ENCODE measurements around the gene DEFB131A. TPM values are rescaled to one million over a fixed set of nuclear protein-coding genes. Genes with fewer than 3 reads are reported as not detected.
"Not testable (repeated sequence)": the region's sequence is repeated elsewhere in the genome, so short reads cannot be mapped to it uniquely, and the experiment has no call there.

DEFB131A gene
- total RNA-seq, 2 experiments from 2014 or later: not detected

DNA sequence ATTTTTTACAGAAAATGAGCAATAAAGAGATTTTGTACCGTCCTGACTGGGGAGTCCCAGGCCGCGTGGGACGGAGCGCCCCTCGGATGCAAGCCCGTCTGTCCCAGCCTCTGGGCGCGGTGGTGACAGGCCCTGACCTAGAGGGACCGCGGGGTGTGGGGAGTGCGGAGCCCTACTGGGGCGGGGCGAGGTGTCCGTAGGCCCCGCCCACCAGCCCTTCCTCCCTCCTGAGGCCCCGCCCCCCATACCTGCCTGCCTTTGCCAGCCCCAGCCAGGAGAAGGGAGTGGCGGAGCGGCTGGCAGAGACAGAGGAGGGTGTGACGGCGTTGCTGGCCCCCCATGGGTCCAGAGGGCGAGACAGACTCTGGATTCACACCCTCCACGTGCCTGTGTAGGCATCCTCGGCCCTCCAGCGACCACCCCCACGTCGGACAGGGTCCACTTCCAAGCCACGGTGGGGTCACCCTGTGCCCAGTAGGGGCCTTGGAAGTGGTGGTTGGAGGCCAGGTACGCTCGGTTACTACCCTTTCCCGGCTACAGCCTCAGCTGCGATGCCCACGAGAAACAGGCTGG is 54.3 kb downstream of the DEFB131A start:
- H3K36me3 Mint-ChIP-seq (ENCODE audit: low read depth); H3K9me3 Mint-ChIP-seq; H3K4me1 Mint-ChIP-seq (ENCODE audit: low read depth); H3K27ac Mint-ChIP-seq; H3K4me3 Mint-ChIP-seq; CTCF ChIA-PET; DNase-seq: not testable (repeated sequence)
- intact Hi-C loops (cut with micrococcal nuclease): loop anchor here (10.0 kb wide), 1 partner anchor 516 kb away; no protein-coding TSS in a partner anchor
- peaks cover 20% of the 10 kb centered on the region for H3K27me3 Mint-ChIP-seq (ENCODE audit: low read depth)

DNA sequence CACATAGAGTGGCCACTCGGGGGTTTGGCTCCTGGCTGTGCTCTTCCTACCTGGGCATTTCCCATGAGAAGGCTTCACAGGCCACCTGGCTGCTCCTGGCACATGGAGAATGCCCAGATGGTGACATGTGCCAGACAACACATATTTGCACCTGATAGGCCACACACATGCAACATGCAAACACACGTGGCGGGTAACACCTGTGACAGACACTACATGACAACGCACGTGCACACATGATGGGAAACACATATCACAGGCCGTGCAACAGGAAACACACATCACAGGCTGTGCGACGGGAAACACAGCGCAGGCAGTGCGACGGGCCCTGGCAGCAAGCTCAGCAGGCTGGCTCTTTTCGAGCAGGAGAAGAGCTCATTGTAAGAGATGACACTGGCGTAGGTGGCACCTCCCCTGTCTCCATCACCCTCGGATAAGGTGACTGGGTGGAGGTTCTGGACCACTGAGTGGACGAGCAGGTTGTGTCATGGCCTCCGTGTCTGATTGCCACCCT is 55.8 kb downstream of the DEFB131A start:
- H3K9me3 Mint-ChIP-seq; DNase-seq; CTCF ChIA-PET; H3K27ac Mint-ChIP-seq; H3K36me3 Mint-ChIP-seq (ENCODE audit: low read depth); H3K4me3 Mint-ChIP-seq; H3K4me1 Mint-ChIP-seq (ENCODE audit: low read depth): not testable (repeated sequence)
- peaks cover 20% of the 10 kb centered on the region for H3K27me3 Mint-ChIP-seq (ENCODE audit: low read depth)
- intact Hi-C loops (cut with micrococcal nuclease): loop anchor here (10.0 kb wide), 1 partner anchor 515 kb away; no protein-coding TSS in a partner anchor

Other genes starting within 250 kb of the DEFB131A start
- gene USP17L10, start 233.8 kb upstream of the DEFB131A start, total RNA-seq: not detected
- not detected for gene USP17L11, start 229.0 kb upstream of the DEFB131A start, total RNA-seq
- gene USP17L12, start 224.3 kb upstream of the DEFB131A start, total RNA-seq: not detected
- not detected for gene USP17L13, start 219.5 kb upstream of the DEFB131A start, total RNA-seq
- not detected for gene USP17L15, start 210.0 kb upstream of the DEFB131A start, total RNA-seq
- gene USP17L17, start 200.5 kb upstream of the DEFB131A start, total RNA-seq: not detected
- gene USP17L18, start 195.8 kb upstream of the DEFB131A start, total RNA-seq: not detected
- not detected for gene USP17L19, start 191.0 kb upstream of the DEFB131A start, total RNA-seq
- not detected for gene USP17L20, start 186.3 kb upstream of the DEFB131A start, total RNA-seq
- gene USP17L21, start 181.5 kb upstream of the DEFB131A start, total RNA-seq: not detected
- gene USP17L22, start 176.8 kb upstream of the DEFB131A start, total RNA-seq: not detected
- not detected for gene USP17L24, start 119.2 kb upstream of the DEFB131A start, total RNA-seq
- gene USP17L25, start 114.5 kb upstream of the DEFB131A start, total RNA-seq: not detected
- gene USP17L26, start 109.8 kb upstream of the DEFB131A start, total RNA-seq: not detected
- not detected for gene USP17L5, start 105.0 kb upstream of the DEFB131A start, total RNA-seq
- gene USP17L27, start 100.3 kb upstream of the DEFB131A start, total RNA-seq: not detected
- not detected for gene USP17L28, start 95.5 kb upstream of the DEFB131A start, total RNA-seq
- gene USP17L29, start 90.8 kb upstream of the DEFB131A start, total RNA-seq: not detected
- not detected for gene USP17L30, start 81.3 kb upstream of the DEFB131A start, total RNA-seq

Measured in activated naive CD4-positive, alpha-beta T cell treated with anti-CD3 and anti-CD28 coated beads for 36 hours (primary cell).